ENCODE measurements around the gene C12orf60.

C12orf60 gene

DNA sequence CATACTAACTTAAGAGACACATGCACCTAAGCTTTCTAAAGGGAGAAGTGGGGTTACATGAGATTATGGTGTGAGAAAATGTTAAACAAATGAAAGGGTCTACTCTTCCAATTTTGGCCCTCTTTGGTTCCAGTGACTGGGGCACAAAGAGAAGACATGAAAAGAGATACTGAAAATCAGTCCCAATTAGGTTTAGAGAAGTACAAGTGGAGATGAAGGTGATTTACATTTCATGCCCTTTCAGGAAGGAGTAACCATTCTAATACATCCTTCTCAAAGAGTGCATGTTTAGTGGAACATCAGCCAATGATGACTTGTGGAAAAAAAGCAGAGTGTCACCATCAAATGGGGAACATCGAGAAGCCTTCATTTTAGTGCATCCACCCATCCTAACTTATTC lies 67.8 kb downstream of the C12orf60 start:
- H3K4me3 ChIP-seq (ENCODE audit: low read depth, low read length), result no peak overlapping the region

DNA sequence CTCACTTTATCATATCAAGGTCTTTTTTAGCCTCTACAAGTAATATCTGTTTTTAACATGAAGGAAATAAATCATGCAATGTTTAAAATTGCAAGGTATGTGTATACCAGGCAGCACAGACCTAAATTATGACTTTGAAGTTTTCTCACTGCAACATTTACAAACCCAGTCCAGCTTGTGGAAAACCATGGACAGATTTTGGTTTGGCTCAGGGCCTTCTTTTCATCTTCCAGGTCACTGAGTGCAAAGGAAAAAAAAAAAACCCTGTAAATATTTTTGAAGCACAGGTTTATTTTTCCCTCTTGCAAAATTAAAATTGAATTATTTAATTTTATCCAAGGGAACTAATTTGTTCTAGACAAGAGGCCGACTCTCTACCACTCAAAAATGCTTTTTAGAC lies 68.4 kb downstream of the C12orf60 start:
- no peak overlapping the region for H3K4me3 ChIP-seq (ENCODE audit: low read depth, low read length)

DNA sequence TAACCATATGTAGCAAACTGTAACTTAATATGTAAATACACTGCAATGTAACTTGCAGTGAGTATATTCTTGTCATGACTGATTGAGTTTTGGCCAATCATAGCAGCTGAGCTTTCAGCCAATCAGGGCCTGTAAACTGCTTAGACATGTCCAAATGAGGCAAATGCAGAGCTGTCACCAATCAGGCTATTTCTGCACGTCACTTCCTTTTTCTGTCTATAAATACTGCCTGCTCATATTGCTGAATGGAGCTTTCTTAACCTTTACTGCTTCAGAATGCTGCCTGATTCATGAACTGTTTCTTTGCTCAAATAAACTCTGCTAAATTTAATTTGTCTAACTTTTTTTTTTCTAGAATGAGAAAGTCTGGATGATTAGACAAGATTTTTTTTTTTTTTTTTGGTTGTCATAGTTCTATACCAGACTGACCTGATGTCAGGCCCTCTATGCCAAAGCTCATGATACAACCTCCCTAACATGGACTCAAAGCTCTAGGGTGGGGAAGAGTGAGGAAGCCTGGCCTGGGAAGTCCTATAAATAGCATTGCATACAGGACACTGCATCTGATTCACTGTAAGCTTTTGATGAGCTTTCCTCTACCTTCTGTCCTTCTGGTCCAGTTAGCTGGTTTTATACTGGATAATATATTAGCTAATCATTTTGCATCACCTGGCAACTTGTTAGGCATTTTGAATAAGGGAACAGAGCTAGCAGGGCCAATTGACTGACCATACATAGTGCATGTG lies 70.1 kb downstream of the C12orf60 start:
- H3K4me3 ChIP-seq (ENCODE audit: low read depth, low read length), result no peak overlapping the region

Data from iPS-11a (cell line).